ENCODE measurements around the gene MRPL36. TPM values are rescaled to one million over a fixed set of nuclear protein-coding genes. Genes with fewer than 3 reads are reported as not detected.
"Not testable (repeated sequence)": the region's sequence is repeated elsewhere in the genome, so short reads cannot be mapped to it uniquely, and the experiment has no call there.

The MRPL36 gene
- 66.1 TPM for polyA plus RNA-seq (2012; ENCODE audit: missing spikeins)

- TF ChIP-seq POLR2AphosphoS5 (IDR thresholded peaks at IDR 0.05; ENCODE audit: low read depth, low read length): no peak; the same call in 1 of the 2 replicates
- TF ChIP-seq POLR2A (IDR thresholded peaks at IDR 0.05; ENCODE audit: low read depth, low read length): peak; percentile 48; the same call in 1 of the 2 replicates
- DNase-seq (ENCODE audit: insufficient read length): peak; percentile 95
- peak; percentile 77 for FAIRE-seq
Observed at GRCh38 chr5:1799602-1800471, at the start of gene MRPL36. TSS of gene MRPL36 (minus strand) at chr5:1799837. CDS start at chr5:1798935, 902 bp downstream.

GRCh38 chr5:1847611-1848010 is 48.0 kb upstream of the MRPL36 start:
- no peak for FAIRE-seq
- TF ChIP-seq TAF1 (IDR thresholded peaks at IDR 0.05; ENCODE audit: borderline replicate concordance, low read depth, low read length) (no peak), POLR2A (IDR thresholded peaks at IDR 0.05; ENCODE audit: low read depth, low read length) (no peak), POLR2AphosphoS5 (IDR thresholded peaks at IDR 0.05; ENCODE audit: low read depth, low read length) (no peak)

GRCh38 chr5:1847056-1847455 is 47.4 kb upstream of the MRPL36 start:
- FAIRE-seq (no peak), DNase-seq (ENCODE audit: insufficient read length) (no peak)
- TF ChIP-seq POLR2A (IDR thresholded peaks at IDR 0.05; ENCODE audit: low read depth, low read length) (no peak), TAF1 (IDR thresholded peaks at IDR 0.05; ENCODE audit: borderline replicate concordance, low read depth, low read length) (no peak), POLR2AphosphoS5 (IDR thresholded peaks at IDR 0.05; ENCODE audit: low read depth, low read length) (no peak)

More at GRCh38 chr5:1847611-1848010, 48.0 kb upstream of the MRPL36 start:
- no peak for DNase-seq (ENCODE audit: insufficient read length)

DNA sequence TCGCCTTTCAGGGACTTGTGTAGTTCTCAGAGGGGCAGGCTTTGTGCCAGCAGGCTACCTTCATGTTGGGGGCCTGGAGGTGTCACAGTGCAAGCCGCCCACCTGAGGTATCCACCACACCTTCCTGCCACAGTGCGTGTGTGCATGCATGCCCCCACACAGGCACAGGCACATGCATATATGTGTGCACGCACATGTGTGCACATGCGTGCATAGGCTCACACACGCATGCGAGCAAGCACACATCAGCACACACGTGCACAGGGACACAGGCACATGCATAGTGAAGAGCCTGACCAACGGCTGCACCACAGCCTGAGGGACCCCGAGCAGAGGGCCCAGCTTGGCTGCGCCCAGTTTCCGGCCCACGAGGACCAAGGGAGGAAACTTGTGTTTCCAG is 46.9 kb upstream of the MRPL36 start:
- TF ChIP-seq TAF1 (IDR thresholded peaks at IDR 0.05; ENCODE audit: borderline replicate concordance, low read depth, low read length): no peak
- FAIRE-seq (no peak), DNase-seq (ENCODE audit: insufficient read length) (no peak)

DNA sequence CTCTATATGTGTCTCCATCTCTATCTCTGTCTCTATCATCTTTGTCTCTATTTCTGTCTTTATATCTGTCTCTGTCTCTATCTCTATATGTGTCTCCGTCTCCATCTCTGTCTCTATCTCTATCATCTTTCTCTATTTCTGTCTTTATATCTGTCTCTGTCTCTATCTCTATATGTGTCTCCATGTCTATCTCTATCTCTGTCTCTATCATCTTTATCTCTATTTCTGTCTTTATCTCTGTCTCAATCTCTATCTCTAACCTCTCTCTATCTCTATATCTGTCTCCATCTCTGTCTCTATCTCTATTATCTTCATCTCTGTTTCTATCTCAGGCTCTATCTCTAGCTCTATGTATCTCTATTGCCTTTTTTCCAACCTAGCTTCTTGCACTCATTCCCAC is 46.1 kb upstream of the MRPL36 start:
- DNase-seq (ENCODE audit: insufficient read length): no peak
- no peak for FAIRE-seq
- no peak for TF ChIP-seq POLR2AphosphoS5 (IDR thresholded peaks at IDR 0.05; ENCODE audit: low read depth, low read length)
- TF ChIP-seq POLR2A (IDR thresholded peaks at IDR 0.05; ENCODE audit: low read depth, low read length): no peak
- TF ChIP-seq TAF1 (IDR thresholded peaks at IDR 0.05; ENCODE audit: borderline replicate concordance, low read depth, low read length): no peak

DNA sequence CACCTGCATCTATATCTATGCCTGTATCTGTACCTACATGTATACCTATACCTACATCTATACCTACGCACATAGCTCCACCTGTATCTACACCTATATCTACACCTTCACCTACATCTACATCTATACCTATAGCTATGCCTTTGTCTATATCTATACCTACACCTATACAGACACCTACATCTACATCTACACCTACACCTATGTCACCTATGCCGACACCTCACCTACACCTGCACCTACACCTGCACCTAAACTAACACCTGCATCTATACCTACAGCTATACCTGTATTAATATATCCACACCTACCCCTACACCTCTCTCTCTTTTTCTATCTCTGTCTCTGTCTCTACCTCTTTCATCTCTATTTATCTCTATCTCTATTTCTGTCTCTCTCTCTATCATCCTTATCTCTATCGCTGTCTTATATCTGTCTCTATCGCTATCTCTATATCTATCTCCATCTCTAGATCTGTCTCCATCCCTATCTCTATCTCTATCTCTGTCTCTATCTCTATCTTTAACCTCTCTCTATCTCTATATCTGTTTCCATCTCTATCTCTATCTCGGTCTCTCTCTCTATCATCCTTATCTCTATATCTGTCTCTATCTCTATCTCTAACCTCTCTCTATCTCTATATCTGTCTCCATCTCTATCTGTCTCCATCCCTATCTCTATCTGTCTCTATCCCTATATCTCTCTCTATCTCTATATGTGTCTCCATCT is 45.2 kb upstream of the MRPL36 start:
- no peak for DNase-seq (ENCODE audit: insufficient read length)
- no peak for FAIRE-seq
- TF ChIP-seq POLR2A (IDR thresholded peaks at IDR 0.05; ENCODE audit: low read depth, low read length): no peak
- TF ChIP-seq POLR2AphosphoS5 (IDR thresholded peaks at IDR 0.05; ENCODE audit: low read depth, low read length): no peak
- no peak for TF ChIP-seq TAF1 (IDR thresholded peaks at IDR 0.05; ENCODE audit: borderline replicate concordance, low read depth, low read length)

DNA sequence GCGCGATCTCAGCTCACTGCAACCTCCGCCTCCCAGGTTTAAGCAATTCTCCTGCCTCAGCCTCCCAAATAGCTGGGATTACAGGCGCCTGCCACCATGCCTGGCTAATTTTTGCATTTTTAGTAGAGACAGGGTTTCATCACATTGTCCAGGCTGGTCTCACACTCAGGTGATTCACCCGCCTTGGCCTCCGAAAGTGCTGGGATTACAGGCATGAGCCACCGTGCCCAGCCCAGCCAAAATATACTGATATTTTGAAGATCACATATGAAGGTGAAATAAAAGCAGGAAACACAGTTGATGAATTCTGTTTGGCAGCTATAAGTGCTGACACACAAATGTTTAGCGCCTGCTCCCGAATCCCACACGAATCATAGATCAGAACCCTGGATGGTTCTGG is 44.1 kb upstream of the MRPL36 start:
- not testable (repeated sequence) for DNase-seq (ENCODE audit: insufficient read length); FAIRE-seq

DNA sequence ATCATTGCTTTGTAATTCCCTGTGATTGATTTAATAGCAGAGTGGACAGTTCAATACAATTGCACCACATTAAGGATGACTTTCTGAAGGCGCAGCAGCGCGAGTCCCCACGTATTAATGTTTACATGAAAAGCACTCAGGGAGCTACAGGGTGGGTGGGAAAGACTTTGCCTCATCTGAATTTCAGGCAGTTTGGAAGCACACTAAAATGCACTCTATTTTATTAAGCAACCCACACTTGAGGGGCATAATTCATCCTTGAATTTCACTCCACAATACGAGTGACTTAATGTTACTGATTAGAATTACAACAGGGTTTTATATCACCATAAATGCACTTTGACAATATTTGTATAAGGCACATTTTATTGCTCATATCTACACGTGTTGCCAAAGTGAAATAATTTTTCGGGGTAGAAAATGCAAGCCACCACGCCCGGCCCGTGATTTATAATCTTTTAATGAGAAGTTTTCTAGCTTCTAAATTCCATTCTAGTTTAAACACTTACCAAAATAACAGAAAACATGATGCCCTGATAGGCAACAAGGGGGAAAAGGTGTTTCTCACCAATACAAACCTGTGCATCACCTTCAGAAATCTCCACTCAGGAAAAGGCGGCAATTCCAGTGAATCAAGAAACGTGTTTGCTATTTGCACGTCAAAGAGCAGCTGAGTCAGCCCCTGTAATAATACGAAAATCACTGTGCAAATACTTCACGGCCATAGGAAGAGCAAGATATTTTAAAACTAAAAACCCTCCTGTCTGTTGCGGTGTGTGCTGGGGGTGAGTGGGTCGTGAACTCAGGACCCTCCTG is 42.6 kb upstream of the MRPL36 start:
- no peak for DNase-seq (ENCODE audit: insufficient read length)
- TF ChIP-seq POLR2AphosphoS5 (IDR thresholded peaks at IDR 0.05; ENCODE audit: low read depth, low read length) (no peak), TAF1 (IDR thresholded peaks at IDR 0.05; ENCODE audit: borderline replicate concordance, low read depth, low read length) (no peak), POLR2A (IDR thresholded peaks at IDR 0.05; ENCODE audit: low read depth, low read length) (no peak)
- FAIRE-seq: no peak

DNA sequence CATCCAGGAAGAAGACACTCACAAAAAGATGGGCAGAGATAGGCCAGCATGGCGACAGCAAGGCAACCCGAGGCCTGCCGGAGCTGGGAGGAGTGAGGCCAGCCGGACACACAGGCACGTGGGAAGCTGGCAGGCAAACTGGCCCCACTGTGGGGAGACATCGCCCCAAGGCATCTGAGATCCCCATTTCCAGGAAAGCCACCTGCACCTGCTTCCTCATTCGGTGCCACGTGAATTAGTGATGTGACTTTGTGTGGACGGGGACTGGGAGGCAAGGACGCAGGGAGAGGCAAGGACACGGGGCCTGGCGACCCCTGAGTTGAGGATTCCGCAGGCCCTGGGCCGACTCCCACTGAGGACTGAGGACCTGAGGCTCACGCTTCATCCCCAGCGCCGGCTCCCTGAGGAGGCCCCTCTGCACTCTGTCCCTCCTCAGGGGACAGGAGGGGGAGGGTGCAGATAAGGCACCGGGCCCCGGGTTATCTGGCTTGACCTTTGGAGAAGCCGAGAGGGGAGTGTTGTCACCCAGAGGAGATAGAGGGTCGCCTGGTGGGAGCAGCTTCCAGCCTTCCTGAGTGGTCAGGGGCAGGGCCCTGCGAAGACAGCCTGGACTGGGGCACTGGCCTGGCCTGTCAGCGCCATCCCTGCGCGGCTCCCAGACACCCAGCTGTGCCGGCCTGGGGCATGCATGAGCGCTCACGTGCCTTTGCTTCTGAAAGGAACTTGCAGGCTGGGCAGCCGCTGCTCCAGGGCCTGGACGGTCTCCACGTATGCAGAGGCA is 41.3 kb upstream of the MRPL36 start:
- no peak for TF ChIP-seq POLR2A (IDR thresholded peaks at IDR 0.05; ENCODE audit: low read depth, low read length)
- no peak for TF ChIP-seq TAF1 (IDR thresholded peaks at IDR 0.05; ENCODE audit: borderline replicate concordance, low read depth, low read length)
- no peak for TF ChIP-seq POLR2AphosphoS5 (IDR thresholded peaks at IDR 0.05; ENCODE audit: low read depth, low read length)
- FAIRE-seq (no peak), DNase-seq (ENCODE audit: insufficient read length) (no peak)

- DNase-seq (ENCODE audit: insufficient read length): no peak
- TF ChIP-seq POLR2A (IDR thresholded peaks at IDR 0.05; ENCODE audit: low read depth, low read length): no peak
- no peak for FAIRE-seq
Observed at GRCh38 chr5:1840071-1840547, 40.5 kb upstream of the MRPL36 start.

DNA sequence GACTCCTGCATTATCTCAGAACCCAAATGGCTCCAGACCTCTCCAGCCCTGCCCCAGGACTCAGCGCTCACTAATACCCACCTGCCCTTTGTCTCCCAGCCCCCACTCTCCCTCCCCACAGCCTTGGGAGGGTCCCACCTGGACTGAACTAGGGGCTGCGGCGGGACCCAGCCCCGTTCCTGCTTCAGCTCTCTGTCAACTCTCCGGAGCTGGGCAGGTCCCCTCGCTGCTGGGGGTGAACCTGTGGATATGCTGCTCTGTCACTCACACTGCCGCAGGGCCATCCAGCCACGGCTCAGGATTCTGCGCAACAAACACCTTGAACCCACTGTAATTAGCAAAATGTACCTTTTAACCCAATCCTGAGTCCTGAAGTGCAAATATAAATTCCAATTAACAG is 38.4 kb upstream of the MRPL36 start:
- no peak for FAIRE-seq
- DNase-seq (ENCODE audit: insufficient read length): no peak
- no peak for TF ChIP-seq POLR2A (IDR thresholded peaks at IDR 0.05; ENCODE audit: low read depth, low read length)
- no peak for TF ChIP-seq POLR2AphosphoS5 (IDR thresholded peaks at IDR 0.05; ENCODE audit: low read depth, low read length)
- no peak for TF ChIP-seq TAF1 (IDR thresholded peaks at IDR 0.05; ENCODE audit: borderline replicate concordance, low read depth, low read length)

All from GM12892 (cell line).